GM18861 (cell line): ENCODE measurements around the gene SHC3.

Experiments
- ATAC-seq: cut with Tn5 transposase; IDR thresholded peaks from one replicate; pipeline ENCODE4 v1.9.1; 2021; ENCODE audit not compliant: unreplicated experiment

SHC3 gene

GRCh38 chr9:89054865-89055495 lies 123.6 kb downstream of the SHC3 start:
- ATAC-seq: no peak

GRCh38 chr9:89053301-89053700 lies 125.3 kb downstream of the SHC3 start:
- no peak for ATAC-seq

DNA sequence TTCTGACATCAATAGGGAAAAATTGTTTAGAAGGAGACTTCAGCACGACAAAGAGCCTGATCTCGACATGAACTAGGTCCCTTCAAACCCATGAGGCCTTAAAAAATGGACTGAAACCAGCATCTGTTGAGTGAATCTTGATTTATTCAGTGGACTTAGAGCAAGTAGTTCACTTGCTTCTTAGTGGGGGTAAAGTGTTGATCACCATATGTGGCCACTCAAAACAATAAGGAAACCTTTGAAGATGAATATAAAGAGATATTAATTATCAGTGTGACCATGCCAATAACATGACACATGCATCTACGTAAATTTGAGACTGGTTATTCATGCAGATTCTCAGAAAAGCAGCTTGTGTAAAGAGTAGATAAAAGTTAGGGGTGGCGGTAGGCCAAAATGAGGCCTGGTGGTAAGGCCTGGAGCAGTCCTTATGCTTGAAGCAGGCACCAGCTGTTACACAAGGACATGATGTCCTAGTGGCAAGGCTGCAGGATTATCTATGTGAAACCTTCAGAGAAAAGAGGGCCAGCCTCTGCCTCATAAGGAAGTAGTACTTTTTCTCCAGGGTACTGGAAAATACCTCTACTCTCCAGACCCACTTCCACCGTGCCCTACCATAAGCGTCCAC lies 126.0 kb downstream of the SHC3 start:
- no peak for ATAC-seq

DNA sequence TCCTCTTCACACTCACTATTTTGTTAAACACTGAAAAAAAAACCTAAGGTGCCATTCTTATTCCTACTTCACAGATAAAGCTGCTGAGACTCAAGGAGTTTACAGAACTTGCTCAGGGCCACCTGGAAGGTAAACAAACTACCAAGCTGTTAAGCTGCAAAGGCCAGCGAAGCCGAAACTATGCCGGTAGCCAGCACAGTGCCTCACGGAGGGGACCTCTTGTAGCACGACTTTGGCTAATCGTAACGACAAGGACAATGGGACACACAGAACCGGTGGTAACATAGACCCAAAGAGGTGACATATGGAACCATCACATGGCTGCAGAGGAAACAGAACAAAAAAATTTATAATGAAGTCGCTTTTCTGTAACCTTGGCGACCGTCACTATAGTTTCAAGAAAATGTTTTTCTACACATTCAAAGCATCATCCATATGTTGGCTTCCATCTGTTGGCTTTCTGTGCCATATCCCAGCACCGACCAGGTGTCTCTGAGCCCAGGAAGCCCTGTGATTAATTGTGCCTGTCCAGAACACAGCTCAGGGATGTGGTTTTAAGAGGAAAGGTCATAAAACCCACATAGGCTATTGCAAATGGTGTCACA lies 127.1 kb downstream of the SHC3 start:
- no peak for ATAC-seq

- ATAC-seq: no peak
These were observed 129.0 kb downstream of the SHC3 start for GRCh38 chr9:89049646-89050045.

DNA sequence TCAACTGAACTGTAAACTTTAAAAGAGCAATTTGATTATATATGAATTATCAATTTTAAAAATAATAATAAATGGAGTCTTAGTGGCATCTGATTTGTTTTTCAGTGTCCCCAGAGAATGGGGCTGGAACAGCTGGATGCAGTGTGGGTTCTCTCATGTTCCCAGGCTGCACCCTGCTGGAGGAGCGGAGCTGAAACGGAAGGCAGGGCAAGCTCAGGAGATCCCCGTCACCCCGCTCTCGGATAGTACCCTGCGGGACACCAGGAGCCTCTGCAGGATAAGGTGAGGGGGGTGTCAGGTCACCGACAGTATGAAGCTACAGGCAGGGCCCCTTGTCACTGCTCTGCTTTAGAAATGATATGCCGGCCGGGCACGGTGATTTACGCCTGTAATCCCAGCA lies 130.0 kb downstream of the SHC3 start:
- ATAC-seq: no peak

DNA sequence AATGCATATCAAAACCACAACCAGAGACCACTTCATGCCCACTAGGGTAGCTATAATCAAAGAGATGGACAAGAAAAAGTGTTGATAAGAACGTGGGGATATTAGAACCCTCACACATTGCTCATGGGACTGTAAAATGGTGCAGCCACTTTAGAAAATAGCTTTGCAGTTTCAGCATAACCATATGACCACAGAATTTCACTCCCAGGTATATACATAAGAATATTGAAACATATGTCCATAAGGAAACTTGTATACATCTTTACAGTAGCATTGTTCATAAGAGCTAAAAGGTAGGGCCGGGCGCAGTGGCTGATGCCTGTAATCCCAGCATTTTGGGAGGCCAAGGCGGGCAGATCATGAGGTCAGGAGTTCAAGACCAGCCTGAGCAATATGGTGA lies 131.0 kb downstream of the SHC3 start:
- no peak for ATAC-seq

DNA sequence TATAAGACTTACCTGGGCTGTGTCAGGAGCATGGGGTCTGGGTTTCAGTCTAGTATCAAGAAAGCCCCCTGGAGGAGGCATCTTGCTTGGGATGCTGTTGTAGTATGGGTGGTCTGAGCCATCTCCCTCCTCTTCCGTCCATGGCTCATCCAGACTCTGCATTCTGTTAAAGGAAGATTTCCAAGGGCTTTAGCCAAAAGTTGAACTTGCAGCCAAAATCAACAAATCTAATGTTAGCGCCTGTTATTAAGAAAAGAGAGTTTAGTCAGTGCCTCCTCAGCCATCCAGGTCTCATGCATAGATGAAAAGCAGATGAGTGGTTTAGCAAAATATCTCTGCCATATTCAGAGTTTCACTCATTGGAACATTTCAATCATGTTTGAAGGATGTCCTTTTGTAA lies 131.8 kb downstream of the SHC3 start:
- no peak for ATAC-seq

DNA sequence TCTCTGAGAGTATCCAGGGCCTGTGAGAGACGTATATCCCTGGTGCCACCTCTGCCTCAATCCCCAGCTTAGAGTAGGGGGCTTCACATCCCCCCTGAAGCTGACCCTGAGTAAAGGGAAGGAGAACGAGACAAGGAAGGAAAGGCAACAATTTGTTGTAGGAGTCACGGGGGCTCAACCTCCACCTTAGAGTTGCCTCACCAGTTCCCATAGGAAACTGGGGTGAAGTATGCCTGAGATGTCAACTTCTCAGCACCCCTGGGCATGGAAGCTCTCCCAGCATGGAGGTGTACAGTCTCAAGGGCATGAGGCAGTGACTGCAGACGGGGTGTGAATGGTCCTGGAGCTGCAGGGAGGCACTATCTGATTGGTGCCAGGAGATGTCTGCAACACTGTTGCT lies 133.7 kb downstream of the SHC3 start:
- no peak for ATAC-seq

DNA sequence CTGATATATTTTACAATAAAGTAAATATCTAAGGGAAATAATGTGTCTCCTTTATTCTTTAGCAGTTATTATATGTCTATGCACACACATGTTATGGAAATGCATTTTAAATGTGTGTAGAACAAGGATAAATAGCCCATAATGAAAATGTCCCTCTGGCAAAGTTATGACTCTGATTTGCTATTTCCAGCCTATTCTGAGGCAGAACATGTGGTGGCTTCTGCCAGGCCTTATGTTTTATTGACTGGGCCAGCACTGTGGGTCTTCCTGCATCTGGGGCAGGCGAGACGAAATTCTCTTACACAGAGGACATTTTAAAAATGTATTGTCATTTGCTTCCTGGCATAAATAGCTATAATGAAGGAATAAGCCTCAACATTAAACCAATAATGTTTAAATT lies 134.5 kb downstream of the SHC3 start:
- no peak for ATAC-seq

- ATAC-seq: no peak
These were observed 135.6 kb downstream of the SHC3 start for GRCh38 chr9:89042984-89043383.

- no peak for ATAC-seq
These were observed 139.0 kb downstream of the SHC3 start for GRCh38 chr9:89039664-89040063.

DNA sequence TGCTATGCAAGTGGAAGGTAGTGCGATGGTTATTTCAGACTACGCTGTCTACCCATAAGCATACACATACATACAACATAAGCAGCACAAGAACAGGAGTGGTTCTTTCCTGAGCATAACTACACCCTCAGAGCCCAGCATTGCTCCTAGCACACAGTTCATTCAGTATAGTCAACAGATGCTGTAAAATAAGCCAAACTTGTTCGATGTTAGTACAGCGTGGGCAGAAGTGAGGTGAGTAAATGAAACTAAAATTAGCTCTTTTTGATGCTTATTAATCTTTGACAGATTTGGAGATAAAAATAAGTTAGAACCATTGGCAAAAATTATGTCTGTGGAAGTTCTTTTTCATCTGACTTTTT lies 139.5 kb downstream of the SHC3 start:
- no peak for ATAC-seq

- no peak for ATAC-seq
These were observed 140.1 kb downstream of the SHC3 start for GRCh38 chr9:89038382-89039103.

- no peak for ATAC-seq
These were observed 140.7 kb downstream of the SHC3 start for GRCh38 chr9:89037891-89038290.

DNA sequence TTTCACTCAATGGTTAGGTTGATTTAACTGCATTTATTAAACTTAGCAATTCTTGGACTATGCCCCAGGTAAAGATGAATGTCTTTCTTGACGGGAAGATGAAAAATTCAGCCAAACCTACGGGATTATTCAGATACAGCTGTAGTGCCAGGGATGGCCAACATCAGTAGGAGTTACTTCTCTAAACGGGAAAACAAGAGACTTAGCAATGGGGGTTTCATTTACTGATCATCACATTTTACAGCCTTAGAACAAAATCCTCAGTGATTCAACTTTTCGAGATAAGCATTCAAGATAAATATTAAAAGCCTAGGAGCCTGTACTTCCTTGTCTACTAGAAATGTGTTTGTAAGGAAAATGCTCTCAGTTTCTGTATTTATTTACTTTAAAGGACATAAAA lies 141.3 kb downstream of the SHC3 start:
- ATAC-seq: no peak

GRCh38 chr9:89036891-89037290 lies 141.7 kb downstream of the SHC3 start:
- no peak for ATAC-seq

GRCh38 chr9:89036383-89036782 lies 142.2 kb downstream of the SHC3 start:
- ATAC-seq: no peak

GRCh38 chr9:89032661-89033060 lies 146.0 kb downstream of the SHC3 start:
- no peak for ATAC-seq

DNA sequence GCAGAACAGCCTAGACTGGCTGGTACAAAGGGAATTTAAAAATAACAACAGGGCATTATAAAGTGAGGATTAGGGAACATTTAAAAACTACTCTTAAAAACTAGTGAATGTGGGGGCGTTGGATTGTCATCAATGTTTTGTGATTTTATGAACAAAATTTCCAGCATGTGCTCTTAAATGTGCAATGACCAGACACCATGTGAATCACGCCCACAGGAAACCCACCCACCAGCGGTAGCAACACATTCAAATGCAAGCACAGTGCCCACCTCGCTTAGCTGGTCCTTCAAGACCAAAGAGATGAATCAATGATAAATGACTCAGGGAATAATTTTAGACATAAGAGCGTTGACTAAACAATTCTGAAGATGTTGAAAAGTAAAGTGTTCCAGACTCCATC lies 146.4 kb downstream of the SHC3 start:
- no peak for ATAC-seq

DNA sequence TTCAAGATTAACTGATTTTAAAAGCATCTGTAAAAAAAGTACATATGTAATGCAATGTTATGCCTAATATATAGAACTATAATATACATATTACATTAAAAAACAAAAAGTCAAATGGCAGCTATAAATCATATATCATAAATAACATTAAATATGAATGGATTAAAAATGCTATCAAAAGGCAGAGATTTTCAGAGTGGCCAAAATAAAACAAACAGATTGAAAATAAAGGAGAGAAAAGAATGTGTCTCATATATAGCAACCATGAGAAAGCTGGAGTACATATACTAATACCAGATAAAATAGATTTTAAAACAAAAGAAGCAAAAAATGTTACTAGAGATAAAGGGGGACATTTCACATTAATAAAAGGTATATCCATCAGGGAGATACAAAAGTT lies 148.8 kb downstream of the SHC3 start:
- ATAC-seq: no peak

- ATAC-seq: no peak
These were observed 151.7 kb downstream of the SHC3 start for GRCh38 chr9:89026876-89027275.
